Measurements from ENCODE around the gene KDM5B. TPM values are rescaled to one million over a fixed set of nuclear protein-coding genes. Genes with fewer than 3 reads are reported as not detected.
"Not testable (repeated sequence)": the region's sequence is repeated elsewhere in the genome, so short reads cannot be mapped to it uniquely, and the experiment has no call there.

Gene KDM5B
- total and polyA plus RNA-seq, 2 experiments from 2014 or later, result 175 to 202 TPM

- peaks cover 14% of the 10 kb centered on the region for H3F3A ChIP-seq (replicated peaks; ENCODE audit: low read depth)
- no peaks in the 10 kb centered on the region for H3K27me3 ChIP-seq (ENCODE audit: insufficient read depth)
- peaks cover 35% of the 10 kb centered on the region for H3K36me3 Mint-ChIP-seq (ENCODE audit: low read depth)
- no peak overlapping the region for H3K27ac Mint-ChIP-seq
- no peaks in the 10 kb centered on the region for H3K9me3 Mint-ChIP-seq
- peaks cover 30% of the 10 kb centered on the region for H3K36me3 ChIP-seq (ENCODE audit: insufficient read depth)
- H3K27ac ChIP-seq (ENCODE audit: low read depth), result peak overlapping the region; percentile 15; the same call in 1 of the 2 replicates
- H3K4me1 ChIP-seq (ENCODE audit: insufficient read depth), result no peaks in the 10 kb centered on the region
- H3K79me2 ChIP-seq (replicated peaks; ENCODE audit: insufficient read depth), result no peaks in the 10 kb centered on the region
- DNase-seq (ENCODE audit: low spot score) (no peak), ATAC-seq (no peak)
- H3K9me2 ChIP-seq (ENCODE audit: insufficient read depth), result no peaks in the 10 kb centered on the region
- TF ChIP-seq, protein P1, sequence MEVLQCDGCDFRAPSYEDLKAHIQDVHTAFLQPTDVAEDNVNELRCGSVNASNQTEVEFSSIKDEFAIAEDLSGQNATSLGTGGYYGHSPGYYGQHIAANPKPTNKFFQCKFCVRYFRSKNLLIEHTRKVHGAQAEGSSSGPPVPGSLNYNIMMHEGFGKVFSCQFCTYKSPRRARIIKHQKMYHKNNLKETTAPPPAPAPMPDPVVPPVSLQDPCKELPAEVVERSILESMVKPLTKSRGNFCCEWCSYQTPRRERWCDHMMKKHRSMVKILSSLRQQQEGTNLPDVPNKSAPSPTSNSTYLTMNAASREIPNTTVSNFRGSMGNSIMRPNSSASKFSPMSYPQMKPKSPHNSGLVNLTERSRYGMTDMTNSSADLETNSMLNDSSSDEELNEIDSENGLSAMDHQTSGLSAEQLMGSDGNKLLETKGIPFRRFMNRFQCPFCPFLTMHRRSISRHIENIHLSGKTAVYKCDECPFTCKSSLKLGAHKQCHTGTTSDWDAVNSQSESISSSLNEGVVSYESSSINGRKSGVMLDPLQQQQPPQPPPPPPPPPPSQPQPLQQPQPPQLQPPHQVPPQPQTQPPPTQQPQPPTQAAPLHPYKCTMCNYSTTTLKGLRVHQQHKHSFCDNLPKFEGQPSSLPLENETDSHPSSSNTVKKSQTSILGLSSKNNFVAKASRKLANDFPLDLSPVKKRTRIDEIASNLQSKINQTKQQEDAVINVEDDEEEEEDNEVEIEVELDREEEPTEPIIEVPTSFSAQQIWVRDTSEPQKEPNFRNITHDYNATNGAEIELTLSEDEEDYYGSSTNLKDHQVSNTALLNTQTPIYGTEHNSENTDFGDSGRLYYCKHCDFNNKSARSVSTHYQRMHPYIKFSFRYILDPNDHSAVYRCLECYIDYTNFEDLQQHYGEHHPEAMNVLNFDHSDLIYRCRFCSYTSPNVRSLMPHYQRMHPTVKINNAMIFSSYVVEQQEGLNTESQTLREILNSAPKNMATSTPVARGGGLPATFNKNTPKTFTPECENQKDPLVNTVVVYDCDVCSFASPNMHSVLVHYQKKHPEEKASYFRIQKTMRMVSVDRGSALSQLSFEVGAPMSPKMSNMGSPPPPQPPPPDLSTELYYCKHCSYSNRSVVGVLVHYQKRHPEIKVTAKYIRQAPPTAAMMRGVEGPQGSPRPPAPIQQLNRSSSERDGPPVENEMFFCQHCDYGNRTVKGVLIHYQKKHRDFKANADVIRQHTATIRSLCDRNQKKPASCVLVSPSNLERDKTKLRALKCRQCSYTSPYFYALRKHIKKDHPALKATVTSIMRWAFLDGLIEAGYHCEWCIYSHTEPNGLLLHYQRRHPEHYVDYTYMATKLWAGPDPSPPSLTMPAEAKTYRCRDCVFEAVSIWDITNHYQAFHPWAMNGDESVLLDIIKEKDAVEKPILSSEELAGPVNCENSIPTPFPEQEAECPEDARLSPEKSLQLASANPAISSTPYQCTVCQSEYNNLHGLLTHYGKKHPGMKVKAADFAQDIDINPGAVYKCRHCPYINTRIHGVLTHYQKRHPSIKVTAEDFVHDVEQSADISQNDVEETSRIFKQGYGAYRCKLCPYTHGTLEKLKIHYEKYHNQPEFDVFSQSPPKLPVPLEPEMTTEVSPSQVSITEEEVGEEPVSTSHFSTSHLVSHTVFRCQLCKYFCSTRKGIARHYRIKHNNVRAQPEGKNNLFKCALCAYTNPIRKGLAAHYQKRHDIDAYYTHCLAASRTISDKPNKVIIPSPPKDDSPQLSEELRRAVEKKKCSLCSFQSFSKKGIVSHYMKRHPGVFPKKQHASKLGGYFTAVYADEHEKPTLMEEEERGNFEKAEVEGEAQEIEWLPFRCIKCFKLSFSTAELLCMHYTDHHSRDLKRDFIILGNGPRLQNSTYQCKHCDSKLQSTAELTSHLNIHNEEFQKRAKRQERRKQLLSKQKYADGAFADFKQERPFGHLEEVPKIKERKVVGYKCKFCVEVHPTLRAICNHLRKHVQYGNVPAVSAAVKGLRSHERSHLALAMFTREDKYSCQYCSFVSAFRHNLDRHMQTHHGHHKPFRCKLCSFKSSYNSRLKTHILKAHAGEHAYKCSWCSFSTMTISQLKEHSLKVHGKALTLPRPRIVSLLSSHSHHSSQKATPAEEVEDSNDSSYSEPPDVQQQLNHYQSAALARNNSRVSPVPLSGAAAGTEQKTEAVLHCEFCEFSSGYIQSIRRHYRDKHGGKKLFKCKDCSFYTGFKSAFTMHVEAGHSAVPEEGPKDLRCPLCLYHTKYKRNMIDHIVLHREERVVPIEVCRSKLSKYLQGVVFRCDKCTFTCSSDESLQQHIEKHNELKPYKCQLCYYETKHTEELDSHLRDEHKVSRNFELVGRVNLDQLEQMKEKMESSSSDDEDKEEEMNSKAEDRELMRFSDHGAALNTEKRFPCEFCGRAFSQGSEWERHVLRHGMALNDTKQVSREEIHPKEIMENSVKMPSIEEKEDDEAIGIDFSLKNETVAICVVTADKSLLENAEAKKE (CRISPR knock-in tag; IDR thresholded peaks at IDR 0.05), result no peak
- no peak for TF ChIP-seq POLR2AphosphoS5 (IDR thresholded peaks at IDR 0.05; ENCODE audit: low read depth)
- H2AFZ ChIP-seq, result no peak overlapping the region
- peaks cover 12% of the 10 kb centered on the region; the same call in 1 of the 2 replicates for H4K20me1 ChIP-seq (replicated peaks; ENCODE audit: insufficient read depth)
- H3K4me3 ChIP-seq, result no peak overlapping the region
- peaks cover 16% of the 10 kb centered on the region for H3K27me3 Mint-ChIP-seq (ENCODE audit: insufficient read depth, low read depth, poor library complexity)
- H3K4me2 ChIP-seq, result no peak overlapping the region
- no peaks in the 10 kb centered on the region for H3K4me1 Mint-ChIP-seq
- no peak overlapping the region; the same call in 2 of the 3 replicates for H3K4me3 Mint-ChIP-seq
Observed at GRCh38 chr1:202723708-202724107, 84.5 kb downstream of the KDM5B start.

GRCh38 chr1:202723046-202723445 lies 85.2 kb downstream of the KDM5B start:
- peaks cover 14% of the 10 kb centered on the region for H3F3A ChIP-seq (replicated peaks; ENCODE audit: low read depth)
- not testable (repeated sequence) for H3K27ac ChIP-seq (ENCODE audit: low read depth); DNase-seq (ENCODE audit: low spot score); H3K9me2 ChIP-seq (ENCODE audit: insufficient read depth); ATAC-seq; H3K79me2 ChIP-seq (replicated peaks; ENCODE audit: insufficient read depth); H2AFZ ChIP-seq; H3K4me3 ChIP-seq; H3K9me3 Mint-ChIP-seq; H3K4me3 Mint-ChIP-seq; H3K4me1 ChIP-seq (ENCODE audit: insufficient read depth); H3K27me3 ChIP-seq (ENCODE audit: insufficient read depth); H3K4me2 ChIP-seq; H3K4me1 Mint-ChIP-seq; H3K27ac Mint-ChIP-seq
- peaks cover 29% of the 10 kb centered on the region for H3K36me3 Mint-ChIP-seq (ENCODE audit: low read depth)
- peaks cover 16% of the 10 kb centered on the region for H3K27me3 Mint-ChIP-seq (ENCODE audit: insufficient read depth, low read depth, poor library complexity)
- peaks cover 12% of the 10 kb centered on the region; the same call in 1 of the 2 replicates for H4K20me1 ChIP-seq (replicated peaks; ENCODE audit: insufficient read depth)
- peaks cover 24% of the 10 kb centered on the region for H3K36me3 ChIP-seq (ENCODE audit: insufficient read depth)
